Raji (cell line): ENCODE data around the gene WDPCP.
A peak's percentile ranks its signal among the peaks of the same experiment; 100 is the strongest.

Experiments
- POLR2A ChIP-seq: IDR thresholded peaks from 2 replicates; pipeline ENCODE4 v1.6.1; 2011; ENCODE audit warnings: low read depth, low read length, control low read depth; ENCODE audit not compliant: insufficient read depth

The WDPCP gene, protein sequence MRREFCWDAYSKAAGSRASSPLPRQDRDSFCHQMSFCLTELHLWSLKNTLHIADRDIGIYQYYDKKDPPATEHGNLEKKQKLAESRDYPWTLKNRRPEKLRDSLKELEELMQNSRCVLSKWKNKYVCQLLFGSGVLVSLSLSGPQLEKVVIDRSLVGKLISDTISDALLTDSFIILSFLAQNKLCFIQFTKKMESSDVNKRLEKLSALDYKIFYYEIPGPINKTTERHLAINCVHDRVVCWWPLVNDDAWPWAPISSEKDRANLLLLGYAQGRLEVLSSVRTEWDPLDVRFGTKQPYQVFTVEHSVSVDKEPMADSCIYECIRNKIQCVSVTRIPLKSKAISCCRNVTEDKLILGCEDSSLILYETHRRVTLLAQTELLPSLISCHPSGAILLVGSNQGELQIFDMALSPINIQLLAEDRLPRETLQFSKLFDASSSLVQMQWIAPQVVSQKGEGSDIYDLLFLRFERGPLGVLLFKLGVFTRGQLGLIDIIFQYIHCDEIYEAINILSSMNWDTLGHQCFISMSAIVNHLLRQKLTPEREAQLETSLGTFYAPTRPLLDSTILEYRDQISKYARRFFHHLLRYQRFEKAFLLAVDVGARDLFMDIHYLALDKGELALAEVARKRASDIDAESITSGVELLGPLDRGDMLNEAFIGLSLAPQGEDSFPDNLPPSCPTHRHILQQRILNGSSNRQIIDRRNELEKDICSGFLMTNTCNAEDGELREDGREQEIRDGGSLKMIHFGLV

DNA sequence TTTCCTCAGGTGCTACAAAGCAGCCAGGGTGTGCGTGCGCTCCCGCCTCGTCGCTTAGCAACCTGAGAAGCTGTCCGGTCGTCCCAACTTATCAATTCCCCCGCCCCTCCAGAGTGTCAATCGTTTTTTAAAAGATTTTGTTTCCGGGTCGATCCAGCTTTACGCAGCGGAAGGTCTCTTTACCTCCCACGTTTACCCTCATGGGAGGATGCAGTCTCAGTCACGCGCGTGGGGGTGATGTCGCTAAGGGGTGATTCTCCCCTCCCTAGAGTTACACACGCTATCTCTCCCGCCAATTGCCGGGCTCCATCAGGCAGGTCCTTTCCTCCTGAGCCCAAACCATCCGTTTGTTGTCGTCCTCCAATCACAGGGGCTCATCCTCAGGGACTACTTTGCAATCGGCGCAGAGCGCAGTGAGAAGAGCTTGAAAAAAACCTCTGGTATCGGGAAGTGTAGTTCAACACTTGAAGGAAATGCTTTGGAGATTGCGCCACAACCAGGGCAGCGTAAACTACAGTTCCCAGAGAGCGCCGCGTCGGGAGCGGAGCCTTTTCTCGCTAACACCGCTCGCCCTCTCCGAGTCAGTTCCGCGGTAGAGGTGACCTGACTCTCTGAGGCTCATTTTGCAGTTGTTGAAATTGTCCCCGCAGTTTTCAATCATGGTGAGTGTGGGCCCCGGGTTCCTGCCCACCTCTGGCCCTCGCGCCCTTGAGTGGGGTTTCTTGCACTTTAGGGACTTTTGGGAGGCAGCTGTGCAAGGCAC lies at the start of gene WDPCP, which contains the start of gene MDH1:
Gene WDPCP (minus strand): TSS at position 93 of the 763 bp plus-strand sequence. CDS start 206 bp downstream, outside the sequence.
Gene MDH1 (plus strand): TSS at position 579 of the 763 bp plus-strand sequence. CDS start 81 bp downstream, at position 660.
- peak; percentile 82 for TF ChIP-seq POLR2A

DNA sequence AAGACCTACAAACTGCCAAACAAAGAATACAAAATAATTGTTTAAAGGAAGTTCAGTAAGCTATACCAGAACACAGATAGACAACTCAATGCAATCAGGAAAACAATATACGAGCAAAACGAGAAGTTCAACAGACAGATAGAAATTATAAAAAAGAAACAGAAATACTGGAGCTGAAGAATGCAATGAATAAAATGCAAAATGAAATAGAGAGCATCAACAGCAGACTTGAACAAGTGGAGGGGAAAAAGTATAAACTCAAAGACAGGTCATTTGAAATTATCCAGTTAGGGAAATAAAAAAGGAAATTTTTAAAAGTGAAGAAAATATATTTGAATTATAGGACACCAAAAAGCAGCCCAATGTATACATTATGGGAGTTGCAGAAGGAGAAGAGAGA lies 44.1 kb upstream of the WDPCP start:
- no peak for TF ChIP-seq POLR2A

DNA sequence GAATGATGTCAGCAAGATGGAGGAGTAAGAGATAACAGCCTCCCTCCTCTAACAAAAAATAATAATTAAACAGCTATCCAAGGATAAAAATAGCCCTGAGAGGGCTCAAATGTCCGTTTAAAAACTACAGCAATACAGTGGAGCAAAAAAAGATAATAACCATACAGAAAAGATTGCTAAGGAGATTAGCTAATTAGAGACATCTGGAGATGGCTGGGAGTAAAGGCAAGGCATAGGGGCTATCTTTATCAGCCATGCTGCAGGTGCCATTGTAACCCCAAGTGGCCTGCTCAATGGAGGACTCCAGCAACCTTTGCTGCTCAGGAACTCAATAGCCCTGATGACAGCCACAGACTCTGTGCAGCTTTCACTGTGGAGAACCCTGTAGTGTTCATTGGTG lies 43.2 kb upstream of the WDPCP start:
- no peak for TF ChIP-seq POLR2A

GRCh38 chr2:63628403-63628942 lies 40.2 kb upstream of the WDPCP start:
- TF ChIP-seq POLR2A = no peak

DNA sequence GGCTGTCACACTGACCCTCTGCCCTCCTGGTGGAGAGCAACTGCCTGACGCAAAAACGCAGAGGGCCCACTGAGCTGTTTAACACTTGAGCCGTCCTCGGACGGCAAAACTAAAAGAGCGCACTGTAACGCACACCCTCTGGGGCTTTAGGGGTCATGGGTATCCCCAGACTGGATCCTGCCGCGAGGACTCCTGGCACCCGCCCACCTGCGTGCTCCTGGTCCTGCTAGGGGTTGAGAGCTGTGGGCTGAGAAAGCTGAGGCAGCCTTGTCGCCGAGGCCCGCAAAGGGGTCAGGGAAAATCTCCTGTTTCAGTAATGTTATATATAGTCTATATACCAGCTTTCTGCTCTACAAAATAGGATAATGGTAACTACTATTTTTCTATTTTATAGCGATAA lies 39.6 kb upstream of the WDPCP start:
- TF ChIP-seq POLR2A = no peak

GRCh38 chr2:63622751-63623150 lies 34.5 kb upstream of the WDPCP start:
- no peak for TF ChIP-seq POLR2A

GRCh38 chr2:63619328-63619727 lies 31.1 kb upstream of the WDPCP start:
- no peak for TF ChIP-seq POLR2A

DNA sequence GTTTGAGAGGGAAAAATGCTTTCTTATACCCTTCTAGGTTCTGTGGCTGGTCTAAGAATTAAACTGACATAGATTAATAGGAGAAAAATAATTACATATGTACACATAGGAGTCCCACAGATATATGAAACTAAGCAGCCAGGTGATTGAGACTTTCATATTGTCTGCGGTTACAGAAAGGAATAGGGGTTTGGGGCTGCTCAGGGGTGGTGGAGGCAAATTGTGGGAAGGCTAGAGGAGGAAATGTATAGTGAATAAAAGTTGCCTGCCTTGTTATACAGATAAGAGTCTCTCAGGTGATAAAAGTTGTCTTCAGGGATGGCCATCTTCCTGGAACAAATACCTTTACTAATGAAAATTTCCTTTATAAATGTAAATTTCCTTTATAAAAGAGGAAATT lies 29.1 kb upstream of the WDPCP start:
- TF ChIP-seq POLR2A = no peak

- no peak for TF ChIP-seq POLR2A
Observed at GRCh38 chr2:63614983-63615945, 27.0 kb upstream of the WDPCP start.

DNA sequence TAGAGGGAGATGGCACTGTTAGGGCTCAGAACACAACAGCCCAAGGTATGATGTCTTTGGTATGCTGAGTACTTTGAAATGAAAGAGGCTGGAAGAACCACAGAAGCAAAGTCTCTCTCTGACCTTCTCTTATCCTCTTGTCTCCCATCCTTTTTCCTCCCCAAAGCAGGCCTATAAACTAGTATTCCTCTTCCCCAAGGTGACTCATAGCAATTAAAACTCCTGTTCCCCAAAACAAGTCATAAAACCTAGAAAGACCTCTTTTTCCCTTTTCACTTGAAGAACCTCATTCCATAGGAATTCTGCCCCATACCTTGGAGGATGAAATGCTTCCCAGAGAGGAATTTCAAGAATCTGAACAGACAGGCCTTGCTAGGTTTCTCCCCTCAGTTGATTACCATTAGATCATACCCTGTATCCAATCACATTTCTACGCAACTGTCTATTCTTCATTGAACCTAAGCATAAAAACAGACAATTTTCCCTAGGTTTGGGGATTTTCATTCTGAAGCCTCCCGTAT lies 26.2 kb upstream of the WDPCP start:
- TF ChIP-seq POLR2A = no peak

GRCh38 chr2:63613391-63613901 lies 25.2 kb upstream of the WDPCP start:
- no peak for TF ChIP-seq POLR2A

- TF ChIP-seq POLR2A = no peak
Observed at GRCh38 chr2:63610525-63610924, 22.2 kb upstream of the WDPCP start.

DNA sequence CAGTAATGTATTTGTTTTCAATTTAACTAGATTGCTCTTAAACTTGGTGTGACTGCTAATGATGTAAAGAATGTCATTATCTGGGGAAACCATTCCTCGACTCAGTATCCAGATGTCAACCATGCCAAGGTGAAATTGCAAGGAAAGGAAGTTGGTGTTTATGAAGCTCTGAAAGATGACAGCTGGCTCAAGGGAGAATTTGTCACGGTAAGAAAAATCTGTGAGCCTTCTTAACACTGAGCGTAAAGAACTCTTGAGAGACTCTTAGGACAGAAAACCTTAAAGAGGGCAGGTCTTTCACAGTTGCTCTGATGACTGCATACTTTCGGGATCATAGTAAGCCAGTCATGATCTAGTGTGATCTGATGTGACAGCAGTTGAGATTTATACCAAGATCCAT lies 16.4 kb upstream of the WDPCP start:
- no peak for TF ChIP-seq POLR2A
